HG03521 (cell line): Measurements from ENCODE around the gene GBGT1.

ENCODE experiments used
- ATAC-seq: cut with Tn5 transposase; IDR thresholded peaks from one replicate; pipeline ENCODE4 v1.9.1; 2021; ENCODE audit warnings: mild to moderate bottlenecking, moderate library complexity; ENCODE audit not compliant: unreplicated experiment

The GBGT1 gene

DNA sequence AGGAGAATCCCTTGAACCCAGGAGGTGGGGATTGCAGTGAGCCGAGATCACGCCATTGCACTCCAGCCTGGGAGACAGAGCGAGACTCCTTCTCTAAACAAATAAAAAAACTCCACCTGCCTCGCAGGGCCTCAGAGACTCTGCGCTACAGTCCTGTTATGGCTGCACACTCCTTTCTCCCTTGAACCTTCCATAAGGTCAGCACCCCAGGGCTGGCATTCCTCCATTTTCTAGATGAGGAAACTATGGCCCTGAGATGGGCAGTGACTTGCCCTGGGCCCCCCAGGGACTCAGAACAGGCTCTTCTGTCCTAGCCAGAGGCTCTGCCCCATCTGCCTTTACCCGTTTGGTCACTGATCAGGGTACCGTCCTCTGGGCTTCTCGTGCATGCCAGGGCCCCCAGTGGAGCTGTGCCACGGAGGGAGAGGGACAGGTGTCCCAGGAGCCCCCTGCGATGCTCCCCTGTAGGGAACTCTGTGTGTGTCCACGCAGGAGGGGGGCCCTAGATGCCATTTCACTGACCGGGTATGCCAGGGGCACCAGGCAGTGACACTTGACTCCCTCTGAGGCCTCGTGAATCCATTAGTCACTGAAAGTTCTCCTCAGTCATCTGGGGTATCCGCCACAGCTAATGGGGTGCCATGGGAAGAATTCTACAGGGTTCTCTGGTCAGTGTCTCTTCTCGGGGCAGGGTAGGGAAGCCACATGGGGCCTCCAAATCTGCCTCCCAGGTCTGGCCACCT, 58.8 kb downstream of the GBGT1 start:
- ATAC-seq = no peak

DNA sequence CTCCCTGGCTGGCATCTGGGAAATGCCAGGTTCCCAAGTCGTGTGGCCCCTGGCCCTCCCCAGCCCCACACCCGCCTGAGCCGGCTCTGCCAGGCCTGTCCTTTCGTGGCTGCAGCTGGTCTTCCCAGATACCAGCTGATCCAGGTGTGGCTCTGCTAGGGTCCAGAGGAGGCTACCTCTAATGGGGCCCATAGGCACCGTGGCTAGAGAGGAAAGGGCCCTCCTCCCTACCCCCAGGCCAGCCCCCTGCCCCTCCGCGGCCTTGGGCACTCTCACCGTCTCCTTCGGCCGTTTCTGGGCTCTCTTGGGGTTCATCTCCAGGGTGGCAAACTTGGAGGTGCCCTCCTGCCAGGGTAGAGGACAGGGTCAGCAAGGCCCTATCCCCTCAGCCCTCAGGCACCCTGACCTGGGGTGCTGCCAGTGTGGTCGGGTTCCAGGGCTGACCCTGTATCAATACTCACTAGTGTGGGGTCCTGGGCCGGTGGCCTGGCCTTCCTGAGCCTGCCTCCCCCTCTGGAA, 59.7 kb downstream of the GBGT1 start:
- ATAC-seq = no peak

DNA sequence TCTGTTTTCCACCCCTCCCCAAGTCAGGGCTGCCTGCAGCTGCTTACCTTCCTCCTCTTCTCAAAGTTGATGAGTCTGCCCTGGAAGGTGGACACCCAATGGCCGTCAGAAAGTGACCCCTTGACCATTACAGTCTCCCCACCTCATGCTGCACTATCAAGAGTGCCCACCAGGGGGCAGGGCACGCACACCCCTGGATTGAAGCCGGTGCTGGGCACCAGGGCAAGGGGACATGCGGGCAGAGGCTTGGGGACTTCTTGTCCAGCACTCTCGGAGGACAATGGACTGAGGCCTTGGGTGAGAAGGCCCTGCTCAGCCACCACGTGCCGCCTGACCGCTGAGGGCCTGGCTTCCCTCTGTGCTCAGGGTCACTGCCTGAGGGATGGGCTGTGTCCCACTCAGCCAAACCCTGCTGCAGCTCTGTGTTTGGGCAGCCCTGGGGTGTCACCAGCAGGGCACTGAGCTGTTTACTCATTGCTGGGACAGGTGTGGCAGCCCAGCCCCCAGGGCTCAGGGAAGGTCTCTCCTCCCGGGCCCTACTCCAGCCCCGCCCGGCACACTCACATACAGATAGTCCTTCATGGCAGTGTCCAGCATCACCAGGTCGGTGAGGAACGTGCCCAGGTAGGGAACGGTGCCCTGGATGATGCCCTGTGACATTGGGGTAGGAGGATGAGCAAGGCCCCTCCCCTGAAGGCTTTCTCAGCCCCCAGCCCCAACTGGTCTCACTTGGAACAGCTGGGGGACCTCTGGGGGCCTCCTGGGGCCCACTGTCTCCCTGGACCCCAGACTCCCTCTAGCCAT, 60.3 kb downstream of the GBGT1 start:
- ATAC-seq = no peak
